NB4 (cell line): Measurements from ENCODE around the gene ONECUT2.

Experiments
- DNase-seq: peaks from one replicate; pipeline ENCODE4 v3.0.0; 2010; ENCODE audit warnings: low read depth
- H3K4me3 ChIP-seq: one replicate; pipeline ENCODE4 v1.5.1; 2011; ENCODE audit warnings: mild to moderate bottlenecking, low read depth, low read length, moderate library complexity
- MYC ChIP-seq: IDR thresholded peaks from 2 replicates; pipeline ENCODE4 v1.6.1; 2011; ENCODE audit warnings: low read depth, low read length
- POLR2A ChIP-seq: IDR thresholded peaks from 2 replicates; pipeline ENCODE4 v1.6.1; 2011; ENCODE audit warnings: mild to moderate bottlenecking; ENCODE audit not compliant: insufficient read length; ENCODE audit errors: extremely low read depth
- TF ChIP-seq, protein P1 (sequence below): IDR thresholded peaks from one replicate; pipeline ENCODE4 v1.5.1; 2012; ENCODE audit warnings: low read depth, low read length
- TF ChIP-seq, protein P2 (sequence below): IDR thresholded peaks from 2 replicates; pipeline ENCODE4 v1.6.1; 2011; ENCODE audit warnings: low read depth, low read length

ONECUT2 gene

GRCh38 chr18:57432140-57432539, 3.0 kb upstream of the ONECUT2 start:
- H3K4me3 ChIP-seq: no peak overlapping the region
- no peak for DNase-seq
- TF ChIP-seq, protein P1, sequence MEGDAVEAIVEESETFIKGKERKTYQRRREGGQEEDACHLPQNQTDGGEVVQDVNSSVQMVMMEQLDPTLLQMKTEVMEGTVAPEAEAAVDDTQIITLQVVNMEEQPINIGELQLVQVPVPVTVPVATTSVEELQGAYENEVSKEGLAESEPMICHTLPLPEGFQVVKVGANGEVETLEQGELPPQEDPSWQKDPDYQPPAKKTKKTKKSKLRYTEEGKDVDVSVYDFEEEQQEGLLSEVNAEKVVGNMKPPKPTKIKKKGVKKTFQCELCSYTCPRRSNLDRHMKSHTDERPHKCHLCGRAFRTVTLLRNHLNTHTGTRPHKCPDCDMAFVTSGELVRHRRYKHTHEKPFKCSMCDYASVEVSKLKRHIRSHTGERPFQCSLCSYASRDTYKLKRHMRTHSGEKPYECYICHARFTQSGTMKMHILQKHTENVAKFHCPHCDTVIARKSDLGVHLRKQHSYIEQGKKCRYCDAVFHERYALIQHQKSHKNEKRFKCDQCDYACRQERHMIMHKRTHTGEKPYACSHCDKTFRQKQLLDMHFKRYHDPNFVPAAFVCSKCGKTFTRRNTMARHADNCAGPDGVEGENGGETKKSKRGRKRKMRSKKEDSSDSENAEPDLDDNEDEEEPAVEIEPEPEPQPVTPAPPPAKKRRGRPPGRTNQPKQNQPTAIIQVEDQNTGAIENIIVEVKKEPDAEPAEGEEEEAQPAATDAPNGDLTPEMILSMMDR: no peak
- TF ChIP-seq POLR2A: no peak
- TF ChIP-seq MYC: no peak
- TF ChIP-seq, protein P2, sequence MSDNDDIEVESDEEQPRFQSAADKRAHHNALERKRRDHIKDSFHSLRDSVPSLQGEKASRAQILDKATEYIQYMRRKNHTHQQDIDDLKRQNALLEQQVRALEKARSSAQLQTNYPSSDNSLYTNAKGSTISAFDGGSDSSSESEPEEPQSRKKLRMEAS: no peak

DNA sequence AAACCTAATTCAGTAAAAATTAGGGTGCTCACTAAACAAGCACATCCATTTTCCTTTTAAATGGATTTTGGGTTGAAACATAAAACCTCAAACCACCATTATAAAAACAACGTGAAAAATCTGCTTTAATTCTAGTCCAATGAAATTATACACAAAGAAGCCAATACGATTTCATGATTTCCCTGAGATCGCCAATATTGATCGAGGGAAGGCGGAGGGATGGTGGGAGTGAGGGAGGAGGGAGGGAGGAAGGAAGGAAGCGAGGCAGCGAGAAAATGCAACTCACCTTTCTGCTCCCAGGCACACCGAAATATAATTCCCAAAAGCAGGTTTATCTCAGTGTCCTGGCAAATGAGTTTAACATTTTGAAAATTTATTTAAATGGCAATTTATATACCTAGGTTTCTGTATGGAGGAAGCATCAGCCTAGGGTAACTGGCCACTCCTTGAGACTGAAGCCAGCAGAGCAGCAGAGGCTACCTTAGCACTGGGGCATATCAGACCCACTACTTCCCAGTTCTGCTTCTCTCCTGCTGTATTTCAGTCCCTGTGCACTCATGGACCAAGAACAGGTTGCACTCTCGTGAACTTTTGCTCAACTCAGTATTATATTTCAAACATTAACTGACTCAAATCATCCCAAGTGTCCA, 2.3 kb upstream of the ONECUT2 start:
- H3K4me3 ChIP-seq: no peak overlapping the region
- DNase-seq: no peak
- TF ChIP-seq POLR2A (no peak), MYC (no peak)
- TF ChIP-seq, protein P2: no peak
- TF ChIP-seq, protein P1: no peak

GRCh38 chr18:57433482-57433881, 1.7 kb upstream of the ONECUT2 start:
- no peak overlapping the region for H3K4me3 ChIP-seq
- DNase-seq: no peak
- TF ChIP-seq, protein P1: no peak
- TF ChIP-seq MYC: no peak
- TF ChIP-seq, protein P2: no peak
- TF ChIP-seq POLR2A: no peak

DNA sequence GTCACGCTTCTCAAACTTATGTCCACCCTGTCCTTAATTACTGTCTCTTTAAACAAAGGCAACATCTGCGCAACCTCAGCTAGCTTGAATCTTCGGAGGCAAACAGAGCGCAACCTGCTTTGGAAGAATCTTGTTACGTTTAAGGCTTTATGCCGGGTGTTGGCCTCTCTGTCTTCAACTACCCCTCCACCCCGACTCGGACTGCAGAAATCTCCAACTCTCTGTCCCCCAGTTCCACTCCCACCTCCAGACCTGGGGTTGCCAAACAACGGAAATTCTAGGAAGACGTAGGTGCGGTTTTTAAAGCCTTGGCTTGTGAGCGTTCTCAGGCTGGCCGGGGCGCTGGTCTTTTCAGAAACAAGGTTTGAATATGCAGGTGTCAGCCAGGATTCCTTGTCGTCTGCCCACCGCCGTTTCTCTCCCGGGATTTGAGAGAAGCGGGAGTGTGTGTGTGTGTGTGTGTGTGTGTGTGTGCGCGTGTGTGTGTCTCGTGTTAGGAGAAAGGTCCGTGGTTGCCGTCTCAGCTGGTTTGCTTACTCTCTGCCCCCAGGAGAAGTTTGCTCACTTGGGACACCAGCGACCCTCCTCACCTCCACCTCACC, 1.1 kb upstream of the ONECUT2 start:
- no peak for DNase-seq
- H3K4me3 ChIP-seq: no peak overlapping the region
- TF ChIP-seq MYC (no peak), POLR2A (no peak)
- TF ChIP-seq, protein P1: no peak
- TF ChIP-seq, protein P2: no peak

DNA sequence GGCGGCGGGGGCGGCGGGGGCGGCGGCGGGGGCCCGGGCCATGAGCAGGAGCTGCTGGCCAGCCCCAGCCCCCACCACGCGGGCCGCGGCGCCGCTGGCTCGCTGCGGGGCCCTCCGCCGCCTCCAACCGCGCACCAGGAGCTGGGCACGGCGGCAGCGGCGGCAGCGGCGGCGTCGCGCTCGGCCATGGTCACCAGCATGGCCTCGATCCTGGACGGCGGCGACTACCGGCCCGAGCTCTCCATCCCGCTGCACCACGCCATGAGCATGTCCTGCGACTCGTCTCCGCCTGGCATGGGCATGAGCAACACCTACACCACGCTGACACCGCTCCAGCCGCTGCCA, 644 bp downstream of the ONECUT2 start:
- TF ChIP-seq, protein P2: no peak
- no peak for TF ChIP-seq MYC
- no peak overlapping the region for H3K4me3 ChIP-seq
- no peak for DNase-seq

DNA sequence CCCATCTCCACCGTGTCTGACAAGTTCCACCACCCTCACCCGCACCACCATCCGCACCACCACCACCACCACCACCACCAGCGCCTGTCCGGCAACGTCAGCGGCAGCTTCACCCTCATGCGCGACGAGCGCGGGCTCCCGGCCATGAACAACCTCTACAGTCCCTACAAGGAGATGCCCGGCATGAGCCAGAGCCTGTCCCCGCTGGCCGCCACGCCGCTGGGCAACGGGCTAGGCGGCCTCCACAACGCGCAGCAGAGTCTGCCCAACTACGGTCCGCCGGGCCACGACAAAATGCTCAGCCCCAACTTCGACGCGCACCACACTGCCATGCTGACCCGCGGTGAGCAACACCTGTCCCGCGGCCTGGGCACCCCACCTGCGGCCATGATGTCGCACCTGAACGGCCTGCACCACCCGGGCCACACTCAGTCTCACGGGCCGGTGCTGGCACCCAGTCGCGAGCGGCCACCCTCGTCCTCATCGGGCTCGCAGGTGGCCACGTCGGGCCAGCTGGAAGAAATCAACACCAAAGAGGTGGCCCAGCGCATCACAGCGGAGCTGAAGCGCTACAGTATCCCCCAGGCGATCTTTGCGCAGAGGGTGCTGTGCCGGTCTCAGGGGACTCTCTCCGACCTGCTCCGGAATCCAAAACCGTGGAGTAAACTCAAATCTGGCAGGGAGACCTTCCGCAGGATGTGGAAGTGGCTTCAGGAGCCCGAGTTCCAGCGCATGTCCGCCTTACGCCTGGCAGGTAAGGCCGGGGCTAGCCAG, 1.2 kb downstream of the ONECUT2 start:
- no peak for DNase-seq
- no peak overlapping the region for H3K4me3 ChIP-seq
- TF ChIP-seq, protein P1: no peak
- TF ChIP-seq MYC: no peak
- no peak for TF ChIP-seq POLR2A
- TF ChIP-seq, protein P2: no peak
